ENCODE measurements around the gene RABGAP1L.

RABGAP1L gene

GRCh38 chr1:174678657-174679056 is 519.3 kb downstream of the RABGAP1L start:
- no peak overlapping the region for H3K27ac ChIP-seq
- H3K9me3 ChIP-seq (ENCODE audit: control insufficient read depth, low read length), result no peaks in the 10 kb centered on the region
- no peaks in the 10 kb centered on the region for H3K79me2 ChIP-seq
- TF ChIP-seq, protein P1, sequence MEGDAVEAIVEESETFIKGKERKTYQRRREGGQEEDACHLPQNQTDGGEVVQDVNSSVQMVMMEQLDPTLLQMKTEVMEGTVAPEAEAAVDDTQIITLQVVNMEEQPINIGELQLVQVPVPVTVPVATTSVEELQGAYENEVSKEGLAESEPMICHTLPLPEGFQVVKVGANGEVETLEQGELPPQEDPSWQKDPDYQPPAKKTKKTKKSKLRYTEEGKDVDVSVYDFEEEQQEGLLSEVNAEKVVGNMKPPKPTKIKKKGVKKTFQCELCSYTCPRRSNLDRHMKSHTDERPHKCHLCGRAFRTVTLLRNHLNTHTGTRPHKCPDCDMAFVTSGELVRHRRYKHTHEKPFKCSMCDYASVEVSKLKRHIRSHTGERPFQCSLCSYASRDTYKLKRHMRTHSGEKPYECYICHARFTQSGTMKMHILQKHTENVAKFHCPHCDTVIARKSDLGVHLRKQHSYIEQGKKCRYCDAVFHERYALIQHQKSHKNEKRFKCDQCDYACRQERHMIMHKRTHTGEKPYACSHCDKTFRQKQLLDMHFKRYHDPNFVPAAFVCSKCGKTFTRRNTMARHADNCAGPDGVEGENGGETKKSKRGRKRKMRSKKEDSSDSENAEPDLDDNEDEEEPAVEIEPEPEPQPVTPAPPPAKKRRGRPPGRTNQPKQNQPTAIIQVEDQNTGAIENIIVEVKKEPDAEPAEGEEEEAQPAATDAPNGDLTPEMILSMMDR (IDR thresholded peaks at IDR 0.05), result no peak
- no peaks in the 10 kb centered on the region for H3K4me1 ChIP-seq
- no peak overlapping the region for H3K4me2 ChIP-seq (ENCODE audit: low read length)
- H2AFZ ChIP-seq, result no peak overlapping the region
- H3K9ac ChIP-seq, result no peak overlapping the region
- no peaks in the 10 kb centered on the region for H3K36me3 ChIP-seq (ENCODE audit: control insufficient read depth, insufficient read depth, low read length)
- H3K4me3 ChIP-seq (ENCODE audit: low read depth, low read length), result no peak overlapping the region
- no peaks in the 10 kb centered on the region for H3K27me3 ChIP-seq (ENCODE audit: control insufficient read depth, insufficient read depth, low read length)

GRCh38 chr1:174680101-174680500 is 520.8 kb downstream of the RABGAP1L start:
- no peak overlapping the region for H3K27ac ChIP-seq
- H3K9ac ChIP-seq, result no peak overlapping the region
- no peaks in the 10 kb centered on the region for H3K27me3 ChIP-seq (ENCODE audit: control insufficient read depth, insufficient read depth, low read length)
- no peaks in the 10 kb centered on the region for H3K4me1 ChIP-seq
- H3K79me2 ChIP-seq, result no peaks in the 10 kb centered on the region
- no peak overlapping the region for H3K4me2 ChIP-seq (ENCODE audit: low read length)
- no peaks in the 10 kb centered on the region for H3K9me3 ChIP-seq (ENCODE audit: control insufficient read depth, low read length)
- H3K4me3 ChIP-seq (ENCODE audit: low read depth, low read length), result no peak overlapping the region
- no peaks in the 10 kb centered on the region for H3K36me3 ChIP-seq (ENCODE audit: control insufficient read depth, insufficient read depth, low read length)
- H2AFZ ChIP-seq, result no peak overlapping the region
- TF ChIP-seq, protein P1 (IDR thresholded peaks at IDR 0.05), result no peak

DNA sequence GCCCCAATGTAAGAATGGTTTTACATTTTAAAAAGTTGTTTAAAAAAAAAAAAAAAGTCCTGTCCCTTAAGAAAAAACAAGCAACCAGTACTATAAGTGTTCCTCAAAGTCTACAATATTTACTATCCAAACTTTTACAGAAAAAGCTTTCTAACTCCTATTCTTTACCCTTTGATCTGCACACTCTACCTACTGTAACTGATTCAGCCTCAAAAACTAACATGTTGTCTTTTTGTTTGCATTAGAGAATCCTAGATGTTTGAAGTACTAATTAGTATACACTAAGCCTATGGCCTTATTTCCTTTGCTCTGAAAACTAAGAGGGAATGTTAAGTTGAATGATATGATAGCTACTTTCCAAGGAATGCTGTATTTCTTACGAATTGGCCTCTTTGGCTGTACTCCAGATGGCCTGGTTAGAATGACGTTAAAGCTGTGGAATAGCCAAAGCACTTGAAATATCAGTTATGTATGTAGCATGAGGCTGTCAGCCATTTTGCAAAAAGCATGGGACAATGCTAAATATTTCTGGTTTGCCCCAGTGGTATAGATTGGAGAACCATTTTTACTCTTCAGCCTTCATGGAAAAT is 523.2 kb downstream of the RABGAP1L start:
- H3K79me2 ChIP-seq, result no peaks in the 10 kb centered on the region
- H2AFZ ChIP-seq, result no peak overlapping the region
- H3K4me3 ChIP-seq (ENCODE audit: low read depth, low read length), result no peak overlapping the region

GRCh38 chr1:174686213-174686612 is 526.9 kb downstream of the RABGAP1L start:
- H3K9ac ChIP-seq, result no peak overlapping the region
- H3K9me3 ChIP-seq (ENCODE audit: control insufficient read depth, low read length), result no peaks in the 10 kb centered on the region
- TF ChIP-seq, protein P1 (IDR thresholded peaks at IDR 0.05), result no peak
- H3K4me1 ChIP-seq, result no peaks in the 10 kb centered on the region
- H3K27ac ChIP-seq, result no peak overlapping the region
- H3K79me2 ChIP-seq, result no peaks in the 10 kb centered on the region
- H3K4me2 ChIP-seq (ENCODE audit: low read length), result no peak overlapping the region
- no peaks in the 10 kb centered on the region for H3K27me3 ChIP-seq (ENCODE audit: control insufficient read depth, insufficient read depth, low read length)
- no peak overlapping the region for H2AFZ ChIP-seq
- no peaks in the 10 kb centered on the region for H3K36me3 ChIP-seq (ENCODE audit: control insufficient read depth, insufficient read depth, low read length)
- H3K4me3 ChIP-seq (ENCODE audit: low read depth, low read length), result no peak overlapping the region

More for the DNA sequence above, 523.2 kb downstream of the RABGAP1L start:
- H3K9me3 ChIP-seq (ENCODE audit: control insufficient read depth, low read length), result no peaks in the 10 kb centered on the region
- TF ChIP-seq, protein P1 (IDR thresholded peaks at IDR 0.05), result no peak
- no peak overlapping the region for H3K4me2 ChIP-seq (ENCODE audit: low read length)
- H3K27me3 ChIP-seq (ENCODE audit: control insufficient read depth, insufficient read depth, low read length), result no peaks in the 10 kb centered on the region
- H3K9ac ChIP-seq, result no peak overlapping the region
- no peaks in the 10 kb centered on the region for H3K4me1 ChIP-seq
- no peak overlapping the region for H3K27ac ChIP-seq
- H3K36me3 ChIP-seq (ENCODE audit: control insufficient read depth, insufficient read depth, low read length), result no peaks in the 10 kb centered on the region

DNA sequence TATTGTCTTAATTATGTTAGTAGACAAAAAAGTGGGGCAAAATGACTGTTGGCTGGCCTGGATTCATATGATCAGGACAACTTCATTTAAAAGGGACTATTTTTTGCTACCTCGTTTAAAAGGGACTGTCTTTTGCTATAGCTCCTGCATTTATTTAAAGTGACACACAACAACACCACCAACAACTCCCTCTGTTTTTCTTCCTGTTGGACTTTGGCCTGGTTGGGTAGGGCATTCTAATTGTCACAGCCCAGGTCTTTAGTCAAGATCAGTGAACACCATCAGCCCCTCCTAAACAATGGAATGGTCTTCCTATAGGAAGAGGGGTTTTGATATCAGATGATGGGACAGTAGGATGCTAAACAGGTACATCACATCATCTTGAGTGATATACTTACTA is 530.2 kb downstream of the RABGAP1L start:
- H3K9me3 ChIP-seq (ENCODE audit: control insufficient read depth, low read length), result no peaks in the 10 kb centered on the region
- no peak overlapping the region for H3K4me3 ChIP-seq (ENCODE audit: low read depth, low read length)
- no peak overlapping the region for H3K9ac ChIP-seq
- H3K36me3 ChIP-seq (ENCODE audit: control insufficient read depth, insufficient read depth, low read length), result no peaks in the 10 kb centered on the region
- no peaks in the 10 kb centered on the region for H3K4me1 ChIP-seq
- H3K27ac ChIP-seq, result no peak overlapping the region
- TF ChIP-seq, protein P1 (IDR thresholded peaks at IDR 0.05), result no peak
- H3K4me2 ChIP-seq (ENCODE audit: low read length), result no peak overlapping the region
- H2AFZ ChIP-seq, result no peak overlapping the region
- H3K79me2 ChIP-seq, result no peaks in the 10 kb centered on the region
- H3K27me3 ChIP-seq (ENCODE audit: control insufficient read depth, insufficient read depth, low read length), result no peaks in the 10 kb centered on the region
